H9 (cell line): ENCODE results near the gene PDIA2. TPM values are rescaled to one million over a fixed set of nuclear protein-coding genes. Genes with fewer than 3 reads are reported as not detected.

Source experiments
- DNase-seq: peaks from one replicate; pipeline ENCODE4 v3.0.0-alpha.2; 2017
- H2AFZ ChIP-seq: one replicate; pipeline ENCODE4 v1.6.1; 2013; ENCODE audit warnings: mild to moderate bottlenecking, low read length, control low read depth, moderate library complexity
- H2AK5ac ChIP-seq: 2 replicates; pipeline ENCODE4 v1.6.1; 2013; ENCODE audit warnings: low read length, control low read depth, mixed read lengths; ENCODE audit not compliant: insufficient read length
- H2BK120ac ChIP-seq: one replicate; pipeline ENCODE4 v1.6.1; 2013; ENCODE audit warnings: low read depth, mild to moderate bottlenecking, low read length, control low read depth, inconsistent platforms; ENCODE audit not compliant: poor library complexity, severe bottlenecking
- H2BK12ac ChIP-seq: 2 replicates; pipeline ENCODE4 v1.6.1; 2013; ENCODE audit warnings: low read length, control low read depth, mixed read lengths, low read depth; ENCODE audit not compliant: insufficient read length
- H2BK15ac ChIP-seq: 2 replicates; pipeline ENCODE4 v1.6.1; 2013; ENCODE audit warnings: low read depth, low read length, control low read depth
- H2BK20ac ChIP-seq: one replicate; pipeline ENCODE4 v1.6.1; 2013; ENCODE audit warnings: low read depth, mild to moderate bottlenecking, low read length, control low read depth, inconsistent platforms; ENCODE audit not compliant: poor library complexity, severe bottlenecking
- H2BK5ac ChIP-seq: 2 replicates; pipeline ENCODE4 v1.6.1; 2013; ENCODE audit warnings: low read length, control low read depth, mixed read lengths; ENCODE audit not compliant: insufficient read length
- H3K14ac ChIP-seq: 2 replicates; pipeline ENCODE4 v1.6.1; 2013; ENCODE audit warnings: low read length, control low read depth; ENCODE audit not compliant: insufficient read depth
- H3K18ac ChIP-seq: 2 replicates; pipeline ENCODE4 v1.6.1; 2013; ENCODE audit warnings: low read depth, mild to moderate bottlenecking, mixed read lengths, low read length, control low read depth; ENCODE audit not compliant: insufficient read length
- H3K23ac ChIP-seq: 2 replicates; pipeline ENCODE4 v1.6.1; 2013; ENCODE audit warnings: low read length, control low read depth, mixed read lengths, low read depth; ENCODE audit not compliant: insufficient read length
- H3K23me2 ChIP-seq: 2 replicates; pipeline ENCODE4 v1.6.1; 2013; ENCODE audit warnings: low read depth, mild to moderate bottlenecking, mixed read lengths, low read length, control low read depth; ENCODE audit not compliant: insufficient read length, poor library complexity, severe bottlenecking
- H3K27ac ChIP-seq: 2 replicates; pipeline ENCODE4 v1.5.1; 2013; ENCODE audit warnings: low read length, control low read depth, mixed read lengths, low read depth; ENCODE audit not compliant: insufficient read length
- H3K27me3 ChIP-seq: 2 replicates; pipeline ENCODE4 v1.6.1; 2013; ENCODE audit warnings: low read length, control low read depth, inconsistent platforms; ENCODE audit not compliant: insufficient read depth
- H3K4ac ChIP-seq: 2 replicates; pipeline ENCODE4 v1.6.1; 2013; ENCODE audit warnings: low read depth, mild to moderate bottlenecking, control low read depth, inconsistent platforms, low read length, moderate library complexity
- H3K4me1 ChIP-seq: 2 replicates; pipeline ENCODE4 v1.6.1; 2013; ENCODE audit warnings: low read length, control low read depth, inconsistent platforms; ENCODE audit not compliant: insufficient read depth
- H3K4me2 ChIP-seq: 2 replicates; pipeline ENCODE4 v1.6.1; 2013; ENCODE audit warnings: low read length, control low read depth, mixed read lengths; ENCODE audit not compliant: insufficient read length, insufficient read depth
- H3K56ac ChIP-seq: 2 replicates; pipeline ENCODE4 v1.6.1; 2013; ENCODE audit warnings: low read depth, mild to moderate bottlenecking, mixed read lengths, low read length, control low read depth; ENCODE audit not compliant: insufficient read length
- H3K79me1 ChIP-seq: 2 replicates; pipeline ENCODE4 v1.6.1; 2013; ENCODE audit warnings: low read depth, mild to moderate bottlenecking, moderate library complexity, low read length, control low read depth, inconsistent platforms; ENCODE audit not compliant: insufficient read depth, poor library complexity, severe bottlenecking
- H3K79me2 ChIP-seq: 2 replicates; pipeline ENCODE4 v1.6.1; 2013; ENCODE audit warnings: low read length, control low read depth, inconsistent platforms; ENCODE audit not compliant: insufficient read depth
- H3K9ac ChIP-seq: 2 replicates; pipeline ENCODE4 v1.6.1; 2013; ENCODE audit warnings: low read length, control low read depth, mixed read lengths; ENCODE audit not compliant: insufficient read length; ENCODE audit errors: extremely low read depth
- H3K9me3 ChIP-seq: one replicate; pipeline ENCODE4 v1.6.1; 2013; ENCODE audit warnings: low read depth, low read length, inconsistent platforms; ENCODE audit not compliant: control insufficient read depth
- H3T11ph ChIP-seq: one replicate; pipeline ENCODE4 v1.6.1; 2013; ENCODE audit warnings: mild to moderate bottlenecking, low read length, control low read depth, inconsistent platforms
- H4K20me1 ChIP-seq: one replicate; pipeline ENCODE4 v1.6.1; 2013; ENCODE audit not compliant: control insufficient read depth, insufficient read length, insufficient read depth
- H4K5ac ChIP-seq: 2 replicates; pipeline ENCODE4 v1.6.1; 2013; ENCODE audit warnings: low read depth, mild to moderate bottlenecking, mixed read lengths, low read length, control low read depth; ENCODE audit not compliant: insufficient read length
- H4K8ac ChIP-seq: replicated peaks from 2 replicates; pipeline ENCODE4 v1.6.1; 2013; ENCODE audit warnings: low read length, control low read depth, mixed read lengths, low read depth; ENCODE audit not compliant: insufficient read length
- H4K91ac ChIP-seq: 2 replicates; pipeline ENCODE4 v1.6.1; 2013; ENCODE audit warnings: low read depth, mild to moderate bottlenecking, moderate library complexity, mixed read lengths, low read length, control low read depth; ENCODE audit not compliant: insufficient read length
- H3K27ac Mint-ChIP-seq, 3 experiments: 2 replicates in 2 of 3; 3 replicates in 1 of 3; pipeline ENCODE4 v1.8.0; 2020 to 2021; ENCODE audit warnings: mixed read lengths in 3 of 3, mild to moderate bottlenecking in 1 of 3, moderate library complexity in 1 of 3
- H3K27me3 Mint-ChIP-seq: 2 replicates; pipeline ENCODE4 v1.8.0; 2021; ENCODE audit warnings: low read depth, mild to moderate bottlenecking, moderate library complexity, mixed read lengths
- H3K36me3 Mint-ChIP-seq, 3 experiments: 2 replicates in 2 of 3; 3 replicates in 1 of 3; pipeline ENCODE4 v1.8.0; 2020 to 2021; ENCODE audit warnings: low read depth in 3 of 3, mixed read lengths in 3 of 3; ENCODE audit not compliant: insufficient read depth in 1 of 3
- H3K4me1 Mint-ChIP-seq, 2 experiments: 2 replicates each; pipeline ENCODE4 v1.8.0; 2020; ENCODE audit warnings: mixed read lengths in 2 of 2
- H3K4me3 Mint-ChIP-seq, 2 experiments: 2 replicates in 1 of 2; 3 replicates in 1 of 2; pipeline ENCODE4 v1.8.0; 2020 to 2021; ENCODE audit warnings: mild to moderate bottlenecking in 2 of 2, mixed read lengths in 2 of 2, moderate library complexity in 1 of 2
- H3K9me3 Mint-ChIP-seq, 2 experiments: 2 replicates in 1 of 2; 3 replicates in 1 of 2; pipeline ENCODE4 v1.8.0; 2020; ENCODE audit warnings: mild to moderate bottlenecking in 2 of 2, mixed read lengths in 2 of 2, moderate library complexity in 1 of 2
- WGBS: extraction: QIAGEN DNeasy Blood & Tissue Kit; methylation state at CpG from one replicate; pipeline ENCODE4 v1.1.7; 2013; ENCODE audit warnings: missing lambda C conversion rate, low lambda C conversion rate, mixed read lengths; ENCODE audit not compliant: insufficient read length; ENCODE audit errors: extremely low coverage; 5-methylcytosine and 5-hydroxymethylcytosine counted together
- total RNA-seq: library from RNA; stranded (reverse); gene quantifications from 2 replicates; pipeline ENCODE4 v1.2.1, GENCODE V29; 2021
- TF ChIP-seq, protein P1 (sequence below): fragments of 200-600 bp; sonication (generic); conservative IDR thresholded peaks from 3 replicates; pipeline ENCODE4 v1.8.0; 2021; ENCODE audit warnings: antibody characterized with exemption, mild to moderate bottlenecking

The PDIA2 gene
- total RNA-seq, 1 experiment from 2014 or later = 1.4 TPM

- no CpG with 5 or more reads among the region's 22 CpGs for WGBS
- no peak overlapping the region for H2BK15ac ChIP-seq
- no peaks in the 10 kb centered on the region for H3K4me1 ChIP-seq
- Mint-ChIP-seq H3K4me3 (no peak overlapping the region), H3K9me3 (peaks cover 8 to 12% of the 10 kb centered on the region in 2 experiments), H3K4me1 (no peaks in the 10 kb centered on the region), H3K27me3 (no peaks in the 10 kb centered on the region), H3K36me3 (peaks cover 26 to 50% (median 48%) of the 10 kb centered on the region in 3 experiments), H3K27ac (no peak overlapping the region)
- no peak overlapping the region for H3K18ac ChIP-seq
- no peak overlapping the region for H3K27ac ChIP-seq
- no peaks in the 10 kb centered on the region for H3K27me3 ChIP-seq
- H4K91ac ChIP-seq = no peak overlapping the region
- DNase-seq = no peak
- no peak overlapping the region for H3K14ac ChIP-seq
- no peak overlapping the region for H3K9ac ChIP-seq
- no peaks in the 10 kb centered on the region for H4K20me1 ChIP-seq
- no peak overlapping the region for H2BK12ac ChIP-seq
- no peaks in the 10 kb centered on the region for H3K79me1 ChIP-seq
- no peak overlapping the region for H4K8ac ChIP-seq
- H3K23me2 ChIP-seq = no peaks in the 10 kb centered on the region
- H3T11ph ChIP-seq = no peak overlapping the region
- H2AK5ac ChIP-seq = no peak overlapping the region
- no peaks in the 10 kb centered on the region for H3K79me2 ChIP-seq
- H3K56ac ChIP-seq = no peak overlapping the region
- H2BK5ac ChIP-seq = no peak overlapping the region
- H3K9me3 ChIP-seq = no peaks in the 10 kb centered on the region
- H3K23ac ChIP-seq = no peak overlapping the region
- no peak overlapping the region for H3K4me2 ChIP-seq
- no peak overlapping the region for H2AFZ ChIP-seq
- H3K4ac ChIP-seq = no peak overlapping the region
- H4K5ac ChIP-seq = no peak overlapping the region
- H2BK20ac ChIP-seq = no peak overlapping the region
- H2BK120ac ChIP-seq = no peak overlapping the region
- TF ChIP-seq, protein P1, sequence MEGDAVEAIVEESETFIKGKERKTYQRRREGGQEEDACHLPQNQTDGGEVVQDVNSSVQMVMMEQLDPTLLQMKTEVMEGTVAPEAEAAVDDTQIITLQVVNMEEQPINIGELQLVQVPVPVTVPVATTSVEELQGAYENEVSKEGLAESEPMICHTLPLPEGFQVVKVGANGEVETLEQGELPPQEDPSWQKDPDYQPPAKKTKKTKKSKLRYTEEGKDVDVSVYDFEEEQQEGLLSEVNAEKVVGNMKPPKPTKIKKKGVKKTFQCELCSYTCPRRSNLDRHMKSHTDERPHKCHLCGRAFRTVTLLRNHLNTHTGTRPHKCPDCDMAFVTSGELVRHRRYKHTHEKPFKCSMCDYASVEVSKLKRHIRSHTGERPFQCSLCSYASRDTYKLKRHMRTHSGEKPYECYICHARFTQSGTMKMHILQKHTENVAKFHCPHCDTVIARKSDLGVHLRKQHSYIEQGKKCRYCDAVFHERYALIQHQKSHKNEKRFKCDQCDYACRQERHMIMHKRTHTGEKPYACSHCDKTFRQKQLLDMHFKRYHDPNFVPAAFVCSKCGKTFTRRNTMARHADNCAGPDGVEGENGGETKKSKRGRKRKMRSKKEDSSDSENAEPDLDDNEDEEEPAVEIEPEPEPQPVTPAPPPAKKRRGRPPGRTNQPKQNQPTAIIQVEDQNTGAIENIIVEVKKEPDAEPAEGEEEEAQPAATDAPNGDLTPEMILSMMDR = no peak
Measured at GRCh38 chr16:289395-289997, 6.5 kb downstream of the PDIA2 start.
